Activated CD4-positive, alpha-beta T cell treated with anti-CD3 and anti-CD28 coated beads, Interleukin-2, amount 10 ng/mL, durations not matched to agents 24 days and 14 days (primary cell): ENCODE data around the gene SIRPG. TPM values are rescaled to one million over a fixed set of nuclear protein-coding genes. Genes with fewer than 3 reads are reported as not detected.
"Not testable (repeated sequence)": the region's sequence is repeated elsewhere in the genome, so short reads cannot be mapped to it uniquely, and the experiment has no call there.

Source experiments
- DNase-seq: peaks from one replicate; pipeline ENCODE4 v3.0.0; 2022
- H3K27ac Mint-ChIP-seq: one replicate; pipeline ENCODE4 v1.8.0; 2022; ENCODE audit warnings: mild to moderate bottlenecking, mixed read lengths
- H3K27me3 Mint-ChIP-seq: one replicate; pipeline ENCODE4 v1.8.0; 2022; ENCODE audit warnings: mixed read lengths
- H3K36me3 Mint-ChIP-seq: one replicate; pipeline ENCODE4 v1.8.0; 2022; ENCODE audit warnings: low read depth, mild to moderate bottlenecking, mixed read lengths
- H3K4me1 Mint-ChIP-seq: one replicate; pipeline ENCODE4 v1.8.0; 2021; ENCODE audit warnings: mixed read lengths
- H3K4me3 Mint-ChIP-seq: one replicate; pipeline ENCODE4 v1.8.0; 2022; ENCODE audit warnings: mild to moderate bottlenecking, moderate library complexity, mixed read lengths
- H3K9me3 Mint-ChIP-seq: one replicate; pipeline ENCODE4 v1.8.0; 2021; ENCODE audit warnings: mixed read lengths
- intact Hi-C: fragments of 100-400 bp; cut with micrococcal nuclease; formaldehyde crosslinking; loops from one replicate; pipeline ENCODE4 v1.15.1; 2023
- total RNA-seq: library from RNA; stranded (reverse); gene quantifications from 2 replicates; pipeline ENCODE4 v1.2.3, GENCODE V29; 2022

Gene SIRPG
- total RNA-seq, 1 donor from 2014 or later, result 33.8 TPM

GRCh38 chr20:1638643-1639042 is 18.9 kb downstream of the SIRPG start:
- DNase-seq, H3K27me3 Mint-ChIP-seq, intact Hi-C loops, H3K4me3 Mint-ChIP-seq, H3K27ac Mint-ChIP-seq: not testable (repeated sequence)
- Mint-ChIP-seq H3K4me1 (peaks cover 23% of the 10 kb centered on the region), H3K9me3 (peaks cover 13% of the 10 kb centered on the region), H3K36me3 (peaks cover 41% of the 10 kb centered on the region)

GRCh38 chr20:1637755-1638154 is 19.8 kb downstream of the SIRPG start:
- Mint-ChIP-seq H3K4me3 (no peak overlapping the region), H3K9me3 (peaks cover 13% of the 10 kb centered on the region), H3K4me1 (peaks cover 30% of the 10 kb centered on the region), H3K36me3 (peaks cover 48% of the 10 kb centered on the region), H3K27ac (no peak overlapping the region), H3K27me3 (no peaks in the 10 kb centered on the region)
- DNase-seq, result no peak
- intact Hi-C loops, result no loop called here

GRCh38 chr20:1637226-1637625 is 20.4 kb downstream of the SIRPG start:
- H3K27ac Mint-ChIP-seq, result no peak overlapping the region
- intact Hi-C loops, result no loop called here
- no peak for DNase-seq
- peaks cover 13% of the 10 kb centered on the region for H3K9me3 Mint-ChIP-seq
- H3K4me3 Mint-ChIP-seq, result no peak overlapping the region
- peaks cover 52% of the 10 kb centered on the region for H3K36me3 Mint-ChIP-seq
- H3K27me3 Mint-ChIP-seq, result no peaks in the 10 kb centered on the region
- H3K4me1 Mint-ChIP-seq, result peaks cover 35% of the 10 kb centered on the region

GRCh38 chr20:1636621-1637020 is 21.0 kb downstream of the SIRPG start:
- H3K27me3 Mint-ChIP-seq, result no peaks in the 10 kb centered on the region
- intact Hi-C loops, result no loop called here
- H3K4me3 Mint-ChIP-seq, result no peak overlapping the region
- H3K36me3 Mint-ChIP-seq, result peaks cover 57% of the 10 kb centered on the region
- peak overlapping the region; percentile 40 for H3K27ac Mint-ChIP-seq
- peaks cover 13% of the 10 kb centered on the region for H3K9me3 Mint-ChIP-seq
- DNase-seq, result peak; percentile 45
- H3K4me1 Mint-ChIP-seq, result peaks cover 41% of the 10 kb centered on the region

DNA sequence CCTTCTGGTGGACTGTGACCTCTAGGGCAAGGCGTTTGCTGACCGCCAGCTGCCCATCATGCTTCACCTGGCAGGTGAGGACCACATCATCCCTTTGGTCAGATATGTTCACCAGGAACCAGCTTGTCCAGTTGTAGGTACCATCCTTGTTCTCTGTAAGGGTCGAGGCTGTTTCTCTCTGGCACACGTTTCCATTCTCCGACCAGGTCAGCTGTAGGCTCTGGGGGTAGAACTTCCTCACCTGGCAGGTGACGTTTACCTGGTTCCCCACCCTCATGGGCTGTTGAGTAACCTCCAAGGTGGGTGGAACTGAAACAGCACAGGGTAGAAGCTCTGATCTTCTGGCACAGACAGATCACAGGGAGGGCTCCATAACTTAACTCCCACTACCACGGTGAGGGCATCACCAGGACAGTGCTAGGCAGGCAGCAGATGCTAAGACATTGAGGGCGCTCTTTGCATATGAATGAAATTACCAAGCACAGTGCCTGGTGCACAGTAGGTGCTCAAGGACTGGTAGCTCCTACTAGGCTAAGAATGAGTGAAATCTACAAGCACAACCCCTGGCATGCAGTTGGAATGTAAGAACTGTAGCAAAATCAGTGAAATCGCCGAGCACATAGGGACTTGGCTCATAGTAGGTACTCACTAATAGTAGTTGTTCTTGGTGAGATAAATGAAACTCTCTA is 22.1 kb downstream of the SIRPG start:
- Mint-ChIP-seq H3K9me3 (peaks cover 11% of the 10 kb centered on the region), H3K36me3 (peaks cover 64% of the 10 kb centered on the region), H3K27me3 (no peaks in the 10 kb centered on the region), H3K27ac (no peak overlapping the region), H3K4me1 (peaks cover 38% of the 10 kb centered on the region), H3K4me3 (no peak overlapping the region)
- intact Hi-C loops, result no loop called here
- DNase-seq, result peak; percentile 41

DNA sequence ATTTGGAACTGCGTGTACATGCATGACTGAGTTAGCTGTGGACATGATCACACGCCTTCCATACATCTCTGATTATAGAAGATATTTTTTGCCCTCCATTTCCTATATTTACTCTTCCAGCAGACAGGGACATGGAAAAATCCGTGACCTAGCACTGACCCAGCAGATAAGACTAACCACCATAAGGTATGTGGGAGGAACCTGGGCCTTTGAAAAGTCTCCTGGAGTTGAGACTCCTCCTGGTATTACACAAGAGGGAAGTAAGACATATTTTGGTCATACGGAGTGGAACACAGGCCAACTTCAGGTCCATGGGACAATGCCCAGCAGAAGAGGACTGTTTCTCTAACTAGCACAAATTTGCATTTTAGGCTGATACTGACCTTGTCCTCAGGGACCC is 24.0 kb downstream of the SIRPG start:
- H3K9me3 Mint-ChIP-seq, result no peaks in the 10 kb centered on the region
- no peak overlapping the region for H3K4me3 Mint-ChIP-seq
- H3K4me1 Mint-ChIP-seq, result peaks cover 28% of the 10 kb centered on the region
- intact Hi-C loops, result no loop called here
- no peaks in the 10 kb centered on the region for H3K27me3 Mint-ChIP-seq
- peak; percentile 33 for DNase-seq
- H3K27ac Mint-ChIP-seq, result no peak overlapping the region
- peaks cover 70% of the 10 kb centered on the region for H3K36me3 Mint-ChIP-seq

- Mint-ChIP-seq H3K9me3 (no peaks in the 10 kb centered on the region), H3K4me1 (peaks cover 30% of the 10 kb centered on the region), H3K36me3 (peaks cover 80% of the 10 kb centered on the region), H3K4me3 (peak overlapping the region; percentile 35), H3K27ac (peak overlapping the region; percentile 70), H3K27me3 (no peaks in the 10 kb centered on the region)
- DNase-seq, result peak; percentile 71
- intact Hi-C loops, result no loop called here
Observed at GRCh38 chr20:1632178-1632577, 25.4 kb downstream of the SIRPG start.

GRCh38 chr20:1631309-1632151 is 26.0 kb downstream of the SIRPG start:
- Mint-ChIP-seq H3K27me3 (no peaks in the 10 kb centered on the region), H3K36me3 (peaks cover 76% of the 10 kb centered on the region), H3K4me3 (peak overlapping the region; percentile 35), H3K4me1 (peaks cover 35% of the 10 kb centered on the region), H3K9me3 (no peaks in the 10 kb centered on the region), H3K27ac (peak overlapping the region; percentile 70)
- peak; percentile 40 for DNase-seq
- intact Hi-C loops, result no loop called here

GRCh38 chr20:1630186-1630585 is 27.4 kb downstream of the SIRPG start:
- Mint-ChIP-seq H3K36me3 (peaks cover 69% of the 10 kb centered on the region), H3K4me1 (peaks cover 46% of the 10 kb centered on the region)

DNA sequence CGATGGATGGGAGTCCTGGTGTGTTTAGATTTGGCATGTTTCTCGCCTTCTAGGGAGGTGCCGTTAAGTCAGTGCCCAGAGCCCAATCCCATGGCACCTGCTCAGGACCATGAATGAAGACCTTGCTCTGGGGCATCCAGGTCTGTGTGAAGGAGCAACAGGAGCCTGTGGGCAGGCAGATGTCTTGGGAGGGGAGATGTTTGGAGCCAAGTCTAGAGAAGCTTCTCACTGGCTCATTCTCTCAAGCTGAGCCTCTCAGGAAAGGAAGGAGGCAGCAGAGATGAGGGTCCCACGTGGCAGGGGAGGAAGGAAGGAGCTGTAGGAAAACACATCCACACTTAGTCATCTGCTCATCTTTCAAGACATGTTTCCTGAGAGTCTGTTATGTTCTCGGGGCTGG is 28.3 kb downstream of the SIRPG start:
- peak; percentile 45 for DNase-seq
- no peaks in the 10 kb centered on the region for H3K9me3 Mint-ChIP-seq
- intact Hi-C loops, result no loop called here
- no peak overlapping the region for H3K4me3 Mint-ChIP-seq
- peak overlapping the region; percentile 31 for H3K27ac Mint-ChIP-seq
- no peaks in the 10 kb centered on the region for H3K27me3 Mint-ChIP-seq
- H3K36me3 Mint-ChIP-seq, result peaks cover 69% of the 10 kb centered on the region
- peaks cover 55% of the 10 kb centered on the region for H3K4me1 Mint-ChIP-seq

More at GRCh38 chr20:1630186-1630585, 27.4 kb downstream of the SIRPG start:
- intact Hi-C loops, result no loop called here
- Mint-ChIP-seq H3K27ac (no peak overlapping the region), H3K27me3 (no peaks in the 10 kb centered on the region), H3K4me3 (no peak overlapping the region), H3K9me3 (no peaks in the 10 kb centered on the region)
- no peak for DNase-seq

- Mint-ChIP-seq H3K27ac (no peak overlapping the region), H3K9me3 (no peaks in the 10 kb centered on the region), H3K27me3 (no peaks in the 10 kb centered on the region), H3K4me1 (peaks cover 57% of the 10 kb centered on the region), H3K36me3 (peaks cover 65% of the 10 kb centered on the region), H3K4me3 (no peak overlapping the region)
- intact Hi-C loops, result no loop called here
- DNase-seq, result peak; percentile 41
Observed at GRCh38 chr20:1628621-1629020, 29.0 kb downstream of the SIRPG start.

GRCh38 chr20:1627200-1627550 is 30.4 kb downstream of the SIRPG start:
- H3K36me3 Mint-ChIP-seq, result peaks cover 61% of the 10 kb centered on the region
- H3K4me3 Mint-ChIP-seq, result no peak overlapping the region
- DNase-seq, result no peak
- H3K4me1 Mint-ChIP-seq, result peaks cover 58% of the 10 kb centered on the region
- H3K9me3 Mint-ChIP-seq, result peaks cover 5% of the 10 kb centered on the region
- H3K27me3 Mint-ChIP-seq, result no peaks in the 10 kb centered on the region
- H3K27ac Mint-ChIP-seq, result peak overlapping the region; percentile 95
- intact Hi-C loops, result no loop called here

GRCh38 chr20:1626528-1627199 is 30.9 kb downstream of the SIRPG start:
- peaks cover 55% of the 10 kb centered on the region for H3K4me1 Mint-ChIP-seq
- H3K4me3 Mint-ChIP-seq, result no peak overlapping the region
- H3K9me3 Mint-ChIP-seq, result peaks cover 5% of the 10 kb centered on the region
- no peaks in the 10 kb centered on the region for H3K27me3 Mint-ChIP-seq
- peak; percentile 53 for DNase-seq
- H3K27ac Mint-ChIP-seq, result peak overlapping the region; percentile 95
- intact Hi-C loops, result no loop called here
- H3K36me3 Mint-ChIP-seq, result peaks cover 56% of the 10 kb centered on the region
